ENCODE data around the gene NDOR1.

NDOR1 gene

GRCh38 chr9:137250329-137251193 is 45.1 kb downstream of the NDOR1 start:
- no peak overlapping the region for H3K4me3 ChIP-seq (ENCODE audit: control insufficient read depth, low read depth, low read length)
- no peak for DNase-seq (ENCODE audit: low read depth)
- no peak for TF ChIP-seq CTCF (IDR thresholded peaks at IDR 0.05; ENCODE audit: control insufficient read depth, insufficient read depth, low read depth, low read length, missing control alignments)

DNA sequence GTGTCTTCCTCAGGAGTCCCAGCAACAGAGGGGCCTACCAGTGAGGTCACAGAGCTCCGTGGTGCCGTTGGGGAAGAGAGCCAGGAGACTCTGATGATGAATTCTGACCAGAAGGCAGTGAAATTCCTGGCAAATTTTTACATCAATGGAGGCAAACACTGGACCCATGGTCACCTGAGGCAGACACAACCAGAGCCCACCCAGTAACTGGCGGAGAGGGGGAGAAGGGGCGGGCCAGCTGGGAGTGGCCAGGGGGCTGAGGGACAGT is 45.6 kb downstream of the NDOR1 start, which contains the start of gene STPG3:
Gene STPG3 (plus strand): TSS at position 93 of the 268 bp plus-strand sequence. CDS start 1 bp downstream, at position 94.
- H3K4me3 ChIP-seq (ENCODE audit: control insufficient read depth, low read depth, low read length), result no peak within 1 kb of the TSS
- TF ChIP-seq CTCF (IDR thresholded peaks at IDR 0.05; ENCODE audit: control insufficient read depth, insufficient read depth, low read depth, low read length, missing control alignments), result no peak
- no peak for DNase-seq (ENCODE audit: low read depth)

GRCh38 chr9:137251490-137252268 is 46.2 kb downstream of the NDOR1 start:
- no peak overlapping the region for H3K4me3 ChIP-seq (ENCODE audit: control insufficient read depth, low read depth, low read length)
- no peak for TF ChIP-seq CTCF (IDR thresholded peaks at IDR 0.05; ENCODE audit: control insufficient read depth, insufficient read depth, low read depth, low read length, missing control alignments)
- DNase-seq (ENCODE audit: low read depth), result no peak

DNA sequence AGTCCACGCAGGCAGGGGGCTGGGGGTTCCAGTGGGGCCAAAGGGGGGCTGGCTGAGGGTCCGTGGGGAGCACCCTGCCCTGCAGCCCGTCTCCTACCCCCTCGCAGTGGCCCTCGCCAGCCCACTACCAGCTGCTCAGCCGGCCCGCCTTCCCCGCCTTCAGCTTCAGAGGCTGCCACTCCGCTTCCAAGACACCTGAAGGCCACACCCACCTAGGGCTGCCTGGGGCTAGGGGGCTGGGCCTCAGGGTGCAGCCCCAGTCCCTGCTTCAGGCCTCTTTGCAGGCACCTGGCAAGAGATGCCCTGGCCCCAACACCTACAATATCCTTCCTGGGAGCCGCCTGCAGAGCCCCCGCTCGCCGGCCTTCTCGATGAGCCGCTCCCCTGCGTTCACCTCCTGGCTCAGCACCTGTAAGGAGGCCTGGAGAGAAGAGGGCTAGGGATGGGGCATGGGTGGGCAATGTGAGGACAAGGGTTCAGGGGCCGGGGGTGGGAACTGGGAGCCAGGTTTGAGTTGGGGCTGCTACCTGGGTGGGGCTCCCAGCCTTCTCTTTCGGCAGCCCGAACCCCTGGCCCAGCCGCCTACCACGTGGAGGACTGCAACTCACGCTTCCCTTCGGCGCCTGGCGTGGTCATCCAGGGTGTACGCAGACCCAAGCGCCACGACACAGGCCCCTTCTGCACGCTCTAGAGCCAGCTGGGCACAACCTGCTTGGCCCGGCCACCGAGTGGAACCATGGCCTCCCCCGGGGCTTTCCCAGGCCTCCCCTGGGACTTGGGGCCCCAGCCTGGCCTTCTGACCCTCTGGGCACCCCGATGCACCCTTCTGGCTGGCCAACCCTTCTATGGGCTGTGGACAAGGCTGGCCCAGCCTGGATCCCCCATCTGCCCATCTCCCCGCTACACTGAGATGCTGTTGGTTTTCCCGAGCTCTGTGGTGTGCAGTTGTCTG is 47.3 kb downstream of the NDOR1 start:
- no peak for DNase-seq (ENCODE audit: low read depth)
- TF ChIP-seq CTCF (IDR thresholded peaks at IDR 0.05; ENCODE audit: control insufficient read depth, insufficient read depth, low read depth, low read length, missing control alignments), result no peak
- no peak overlapping the region for H3K4me3 ChIP-seq (ENCODE audit: control insufficient read depth, low read depth, low read length)

DNA sequence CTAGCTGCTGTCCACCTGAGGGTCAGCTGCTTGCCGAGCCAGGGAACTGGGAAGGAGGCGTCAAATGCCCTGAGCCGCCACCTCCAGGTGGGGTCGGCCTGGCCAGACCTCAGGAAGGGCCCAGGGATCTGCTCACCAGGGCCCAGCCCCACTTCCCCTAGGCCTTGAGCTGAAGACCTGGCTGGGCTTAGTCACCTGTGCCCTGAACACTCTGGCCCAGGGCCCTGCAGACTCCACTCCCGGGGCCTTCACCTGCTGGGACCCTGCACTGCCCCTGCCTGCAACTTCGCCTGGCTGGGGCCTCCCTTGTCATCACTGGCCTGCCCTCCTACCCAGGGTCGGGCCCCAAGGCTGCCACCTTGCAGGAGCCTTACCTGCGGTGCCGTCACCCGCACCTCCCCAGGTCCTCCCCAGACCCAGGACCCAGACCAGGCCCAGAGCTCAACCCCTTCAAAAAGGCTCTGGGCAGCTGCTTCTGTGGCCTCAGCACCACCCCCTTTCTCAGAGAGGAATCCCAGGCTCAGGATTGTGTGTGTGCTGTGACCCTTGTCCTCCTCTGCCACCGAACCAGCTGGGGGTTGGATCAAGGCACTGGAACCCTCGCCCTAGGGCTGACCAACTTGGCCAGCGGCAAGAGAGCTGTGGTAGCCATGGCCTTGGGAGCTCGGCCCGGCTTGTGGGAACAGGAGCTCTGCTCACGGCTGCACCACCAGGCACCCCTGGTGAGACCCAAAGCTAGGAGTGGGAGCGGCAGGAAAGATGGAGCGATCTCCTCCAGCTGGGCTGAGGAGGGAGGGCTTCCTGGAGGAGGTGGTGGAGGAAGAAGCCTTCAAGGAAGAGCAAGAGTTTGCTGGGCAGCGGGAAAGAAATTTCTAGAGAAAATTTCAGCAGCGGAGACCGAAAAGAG is 48.5 kb downstream of the NDOR1 start:
- peak overlapping the region; percentile 78 for H3K4me3 ChIP-seq (ENCODE audit: control insufficient read depth, low read depth, low read length)
- DNase-seq (ENCODE audit: low read depth), result no peak
- TF ChIP-seq CTCF (IDR thresholded peaks at IDR 0.05; ENCODE audit: control insufficient read depth, insufficient read depth, low read depth, low read length, missing control alignments), result no peak

Measured in AG09309 (cell line).